Duodenal mucosa (tissue), 2 donors: ENCODE measurements around the gene OS9.

Source experiments
- H3K27ac ChIP-seq: one replicate; pipeline ENCODE4 v1.7.0; 2013; ENCODE audit warnings: low read depth, low read length
- H3K27me3 ChIP-seq, 2 donors: one replicate each; pipeline ENCODE4 v1.7.0; 2013; ENCODE audit warnings: low read length in 2 of 2, control low read depth in 1 of 2; ENCODE audit not compliant: insufficient read depth in 2 of 2, control insufficient read depth in 1 of 2
- H3K36me3 ChIP-seq, 2 donors: one replicate each; pipeline ENCODE4 v1.7.0; 2013; ENCODE audit warnings: low read length in 2 of 2, control low read depth in 1 of 2; ENCODE audit not compliant: insufficient read depth in 2 of 2, control insufficient read depth in 1 of 2
- H3K4me1 ChIP-seq, 2 donors: one replicate each; pipeline ENCODE4 v1.7.0; 2013; ENCODE audit warnings: low read length in 2 of 2, control low read depth in 1 of 2; ENCODE audit not compliant: insufficient read depth in 2 of 2, control insufficient read depth in 1 of 2
- H3K4me3 ChIP-seq, 2 donors: one replicate each; pipeline ENCODE4 v1.7.0; 2013; ENCODE audit warnings: low read length in 2 of 2, low read depth in 1 of 2
- H3K9ac ChIP-seq, 2 donors: one replicate each; pipeline ENCODE4 v1.7.0; 2013; ENCODE audit warnings: low read length in 2 of 2, low read depth in 1 of 2
- H3K9me3 ChIP-seq, 2 donors: one replicate each; pipeline ENCODE4 v1.7.0; 2013; ENCODE audit warnings: low read length in 2 of 2, control low read depth in 1 of 2; ENCODE audit not compliant: control insufficient read depth in 1 of 2

The OS9 gene

GRCh38 chr12:57693317-57693658 is 644 bp upstream of the OS9 start:
- Histone ChIP-seq H3K4me3 (peak overlapping the region; percentile 25 to 94), H3K27me3 (no peaks in the 10 kb centered on the region), H3K4me1 (peaks cover 14 to 16% of the 10 kb centered on the region in 2 donors), H3K9ac (no peak overlapping the region), H3K9me3 (no peaks in the 10 kb centered on the region), H3K27ac (no peak overlapping the region), H3K36me3 (peaks cover 16 to 24% of the 10 kb centered on the region in 2 donors)

DNA sequence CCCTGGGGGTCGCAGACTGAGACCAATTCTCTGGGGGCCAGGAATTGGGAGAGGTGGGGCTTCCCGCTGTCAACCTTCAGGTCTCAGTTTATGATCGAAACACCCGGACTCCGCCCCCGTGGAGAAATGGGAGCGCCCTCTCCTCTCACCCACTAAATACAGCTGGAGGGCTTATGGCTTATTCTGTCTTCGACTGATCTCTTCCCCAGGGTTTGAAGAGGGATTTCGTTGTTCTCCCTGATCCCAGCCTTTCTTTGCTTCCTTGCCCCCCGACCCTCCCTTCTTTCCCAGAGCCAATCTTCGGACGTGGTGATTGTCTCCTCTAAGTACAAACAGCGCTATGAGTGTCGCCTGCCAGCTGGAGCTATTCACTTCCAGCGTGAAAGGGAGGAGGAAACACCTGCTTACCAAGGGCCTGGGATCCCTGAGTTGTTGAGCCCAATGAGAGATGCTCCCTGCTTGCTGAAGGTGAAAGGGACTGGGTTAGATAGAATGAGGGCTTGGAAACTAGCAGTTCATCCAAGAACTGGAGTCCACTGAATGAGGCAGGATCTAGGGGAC is 607 bp downstream of the OS9 start:
- Histone ChIP-seq H3K9me3 (no peaks in the 10 kb centered on the region), H3K27me3 (no peaks in the 10 kb centered on the region), H3K36me3 (peaks cover 23 to 27% of the 10 kb centered on the region in 2 donors), H3K4me1 (peaks cover 14 to 16% of the 10 kb centered on the region in 2 donors), H3K9ac (peak overlapping the region; percentile 88 to 93), H3K27ac (no peak overlapping the region), H3K4me3 (peak overlapping the region; percentile 94 to 100)

DNA sequence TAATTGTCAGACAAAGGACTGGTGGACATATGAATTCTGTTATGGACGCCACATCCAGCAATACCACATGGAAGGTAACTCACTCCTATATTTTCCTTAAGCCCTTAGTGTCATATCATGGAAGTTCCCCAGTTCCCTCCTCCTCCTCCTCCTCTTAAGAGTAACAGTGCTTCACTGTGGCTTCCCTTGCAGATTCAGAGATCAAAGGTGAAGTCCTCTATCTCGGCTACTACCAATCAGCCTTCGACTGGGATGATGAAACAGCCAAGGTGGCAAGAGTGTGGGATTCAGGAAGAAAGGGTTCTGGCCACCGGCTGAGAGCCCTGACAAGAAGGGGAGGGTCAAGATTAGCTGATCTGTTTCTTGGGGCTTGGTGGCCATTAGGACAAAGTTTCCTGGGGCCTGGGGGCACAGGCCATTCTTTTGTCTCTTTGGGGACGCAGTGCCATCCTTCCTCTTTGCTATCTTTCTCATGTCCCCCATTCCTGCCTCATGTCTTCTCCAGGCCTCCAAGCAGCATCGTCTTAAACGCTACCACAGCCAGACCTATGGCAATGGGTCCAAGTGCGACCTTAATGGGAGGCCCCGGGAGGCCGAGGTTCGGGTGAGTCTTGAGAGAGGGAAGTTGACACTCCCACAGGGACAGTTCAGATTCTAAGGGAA is 2.0 kb downstream of the OS9 start:
- Histone ChIP-seq H3K9ac (no peak overlapping the region), H3K4me3 (peak overlapping the region in 1 of 2 donors; percentile 7), H3K27me3 (no peaks in the 10 kb centered on the region), H3K9me3 (no peaks in the 10 kb centered on the region), H3K4me1 (peaks cover 14 to 16% of the 10 kb centered on the region in 2 donors), H3K27ac (no peak overlapping the region), H3K36me3 (peaks cover 23 to 30% of the 10 kb centered on the region in 2 donors)

DNA sequence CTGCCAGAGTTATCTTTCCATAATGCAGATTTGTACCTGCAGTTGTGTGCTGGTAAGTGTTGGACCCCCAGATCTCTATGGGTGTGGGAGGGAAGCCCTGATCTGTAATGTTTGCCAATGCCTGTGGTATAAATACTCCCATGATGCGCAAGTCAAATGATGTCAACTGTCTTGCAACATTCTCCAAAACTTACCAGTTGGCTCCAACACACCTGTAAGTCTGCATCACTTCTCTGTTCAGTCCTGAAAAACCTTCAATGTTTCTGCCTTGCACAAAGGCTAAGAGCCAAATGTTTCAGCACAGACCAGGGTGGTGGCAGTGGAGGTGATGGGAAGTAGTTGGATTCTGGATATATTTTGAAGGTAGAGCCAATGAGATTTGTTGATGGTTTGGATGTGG is 3.1 kb downstream of the OS9 start:
- no peaks in the 10 kb centered on the region for H3K9me3 ChIP-seq
- H3K27ac ChIP-seq: no peak overlapping the region
- peaks cover 14 to 16% of the 10 kb centered on the region in 2 donors for H3K4me1 ChIP-seq
- H3K4me3 ChIP-seq: no peak overlapping the region
- H3K27me3 ChIP-seq: no peaks in the 10 kb centered on the region
- H3K36me3 ChIP-seq: peaks cover 23 to 33% of the 10 kb centered on the region in 2 donors
- H3K9ac ChIP-seq: no peak overlapping the region

- Histone ChIP-seq H3K36me3 (peaks cover 23 to 45% of the 10 kb centered on the region in 2 donors), H3K4me3 (no peak overlapping the region), H3K9me3 (peaks cover 0 to 4% of the 10 kb centered on the region in 2 donors), H3K27ac (no peak overlapping the region), H3K27me3 (no peaks in the 10 kb centered on the region), H3K9ac (no peak overlapping the region), H3K4me1 (peaks cover 14 to 16% of the 10 kb centered on the region in 2 donors)
Measured at GRCh38 chr12:57698414-57698813, 4.5 kb downstream of the OS9 start.

GRCh38 chr12:57700317-57700716 is 6.4 kb downstream of the OS9 start:
- Histone ChIP-seq H3K4me1 (peaks cover 6 to 7% of the 10 kb centered on the region in 2 donors), H3K27me3 (no peaks in the 10 kb centered on the region), H3K4me3 (no peak overlapping the region), H3K9me3 (peaks cover 0 to 11% of the 10 kb centered on the region in 2 donors), H3K27ac (no peak overlapping the region), H3K9ac (no peak overlapping the region), H3K36me3 (peaks cover 31 to 55% of the 10 kb centered on the region in 2 donors)

GRCh38 chr12:57707250-57707649 is 13.3 kb downstream of the OS9 start:
- H3K4me3 ChIP-seq: no peak overlapping the region
- H3K4me1 ChIP-seq: no peaks in the 10 kb centered on the region
- no peak overlapping the region for H3K9ac ChIP-seq
- peaks cover 0 to 11% of the 10 kb centered on the region in 2 donors for H3K9me3 ChIP-seq
- H3K27me3 ChIP-seq: no peaks in the 10 kb centered on the region
- H3K36me3 ChIP-seq: peaks cover 8 to 35% of the 10 kb centered on the region in 2 donors
- no peak overlapping the region for H3K27ac ChIP-seq

DNA sequence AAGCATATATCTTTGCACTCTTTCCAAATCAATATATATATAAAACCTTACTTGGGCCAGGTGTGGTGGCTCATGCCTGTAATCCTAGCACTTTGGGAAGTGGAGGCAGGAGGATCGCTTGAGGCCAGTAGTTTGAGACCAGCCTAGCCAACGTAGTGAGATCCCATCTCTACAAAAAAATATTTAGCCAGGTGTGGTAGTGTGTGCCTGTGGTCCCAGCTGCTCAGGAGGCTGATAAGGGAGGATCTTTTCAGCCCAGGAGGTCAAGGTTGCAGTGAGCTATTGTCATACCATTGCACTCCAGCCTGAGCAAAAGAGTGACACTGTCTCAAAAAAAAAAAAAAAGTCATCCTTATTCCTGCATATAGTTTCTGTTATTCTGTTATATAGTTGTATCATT is 14.4 kb downstream of the OS9 start:
- H3K4me1 ChIP-seq: no peaks in the 10 kb centered on the region
- peaks cover 0 to 8% of the 10 kb centered on the region in 2 donors for H3K9me3 ChIP-seq
- no peaks in the 10 kb centered on the region for H3K27me3 ChIP-seq
- peaks cover 8 to 30% of the 10 kb centered on the region in 2 donors for H3K36me3 ChIP-seq
- no peak overlapping the region for H3K4me3 ChIP-seq
- H3K9ac ChIP-seq: no peak overlapping the region
- H3K27ac ChIP-seq: no peak overlapping the region

DNA sequence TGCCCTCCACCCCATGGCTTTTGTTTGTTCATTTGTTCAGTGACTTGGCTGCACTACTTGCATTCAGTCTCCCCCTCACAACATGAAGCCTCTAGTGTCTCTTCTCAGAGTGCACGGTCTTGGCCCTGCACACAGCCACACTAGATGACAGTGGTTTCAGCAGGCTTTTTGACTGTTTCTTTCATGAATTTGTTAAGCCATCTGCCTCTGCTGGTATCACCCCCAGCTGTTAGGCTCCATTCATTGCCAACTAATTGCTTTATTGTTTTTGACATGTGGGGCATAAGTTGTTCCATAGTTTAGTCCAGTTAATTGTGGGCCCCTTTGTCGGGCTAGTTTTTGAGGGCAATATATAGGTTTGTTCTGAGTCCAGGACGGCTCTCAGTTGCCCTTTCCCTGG is 18.8 kb downstream of the OS9 start:
- no peak overlapping the region for H3K9ac ChIP-seq
- H3K9me3 ChIP-seq: no peaks in the 10 kb centered on the region
- no peaks in the 10 kb centered on the region for H3K27me3 ChIP-seq
- no peak overlapping the region for H3K27ac ChIP-seq
- no peak overlapping the region for H3K4me3 ChIP-seq
- H3K36me3 ChIP-seq: peaks cover 20 to 38% of the 10 kb centered on the region in 2 donors
- H3K4me1 ChIP-seq: no peaks in the 10 kb centered on the region

- Histone ChIP-seq H3K36me3 (peaks cover 25 to 43% of the 10 kb centered on the region in 2 donors), H3K4me3 (no peak overlapping the region), H3K4me1 (no peaks in the 10 kb centered on the region), H3K27me3 (no peaks in the 10 kb centered on the region), H3K9ac (no peak overlapping the region), H3K9me3 (no peaks in the 10 kb centered on the region), H3K27ac (no peak overlapping the region)
Measured at GRCh38 chr12:57713209-57713608, 19.3 kb downstream of the OS9 start.
